GM18861 (cell line): Measurements from ENCODE around the gene PGAM1.
"Not testable (repeated sequence)": the region's sequence is repeated elsewhere in the genome, so short reads cannot be mapped to it uniquely, and the experiment has no call there.

ENCODE experiments used
- ATAC-seq: cut with Tn5 transposase; IDR thresholded peaks from one replicate; pipeline ENCODE4 v1.9.1; 2021; ENCODE audit not compliant: unreplicated experiment

PGAM1 gene

DNA sequence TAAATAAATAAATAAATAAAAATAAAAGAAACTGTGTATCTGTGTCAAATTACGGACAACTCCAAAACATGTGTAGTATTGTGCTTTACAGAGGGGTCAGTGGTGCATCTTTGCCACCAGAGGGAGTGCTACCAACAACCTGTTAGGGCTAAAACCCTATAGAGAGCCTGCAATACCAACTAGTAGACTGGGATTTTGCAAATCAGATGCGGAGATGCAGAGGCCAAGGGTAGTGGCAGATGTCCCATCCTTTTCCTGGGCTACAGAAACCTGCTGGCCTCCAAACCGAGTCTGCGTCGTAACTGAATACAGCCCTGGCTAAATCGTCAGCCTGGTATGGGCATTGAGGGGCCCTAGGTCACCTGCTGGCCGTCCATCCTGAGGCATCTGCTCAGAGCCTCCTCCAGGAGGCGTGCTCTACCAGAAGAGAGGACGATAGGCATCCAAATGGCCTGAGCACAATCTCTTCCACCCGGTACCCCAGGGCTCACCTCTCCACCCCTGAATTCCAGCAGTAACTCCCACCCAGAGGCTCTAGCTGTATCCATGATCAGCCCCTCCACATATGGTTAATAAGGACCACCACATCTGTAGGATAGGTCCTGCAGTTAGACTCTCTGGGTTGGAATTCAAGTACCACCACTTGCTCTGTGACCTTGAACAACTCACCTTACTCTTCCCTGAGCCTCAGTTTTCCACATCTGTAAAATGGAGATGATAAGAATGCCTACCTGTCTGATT lies 18.6 kb upstream of the PGAM1 start:
- peak; percentile 77 for ATAC-seq

DNA sequence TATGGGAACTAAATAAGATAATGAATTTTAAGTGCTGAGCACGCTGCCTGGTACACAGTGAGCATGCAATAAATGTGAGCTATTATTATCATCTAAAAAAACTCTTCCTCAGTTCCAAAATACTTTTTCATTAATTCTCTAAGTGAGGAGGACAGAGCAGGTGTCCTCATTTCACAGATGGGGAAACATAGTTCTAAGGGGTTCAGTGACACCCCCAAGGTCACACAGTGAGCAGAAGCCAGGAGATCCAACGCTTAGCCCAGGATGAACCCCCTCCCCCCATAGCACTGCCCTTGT lies 18.1 kb upstream of the PGAM1 start:
- ATAC-seq, result no peak

DNA sequence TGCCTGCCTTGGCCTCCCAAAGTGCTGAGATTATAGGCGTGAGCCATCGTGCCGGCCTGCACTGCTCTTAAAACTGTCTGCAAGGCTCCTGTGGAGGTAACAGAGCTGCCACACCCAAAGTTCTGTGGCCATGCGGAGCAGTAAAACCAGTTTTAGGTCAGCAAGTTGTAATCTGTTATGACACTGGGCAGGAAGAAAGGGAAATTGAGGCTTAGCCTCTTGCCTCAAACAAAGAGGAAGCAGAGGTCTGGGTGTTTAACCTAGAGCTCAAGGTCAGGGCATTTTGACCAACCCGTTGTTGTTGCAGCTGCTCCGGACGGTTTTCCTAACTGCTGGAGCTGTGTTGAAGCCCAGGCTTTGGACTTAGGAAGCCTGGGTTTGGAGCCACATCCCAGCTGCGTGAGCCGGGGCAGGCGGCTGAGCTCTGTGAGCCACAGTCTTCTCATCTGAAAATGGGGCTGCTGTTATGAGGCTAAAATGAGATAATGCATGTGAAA lies 17.4 kb upstream of the PGAM1 start:
- ATAC-seq, result no peak

DNA sequence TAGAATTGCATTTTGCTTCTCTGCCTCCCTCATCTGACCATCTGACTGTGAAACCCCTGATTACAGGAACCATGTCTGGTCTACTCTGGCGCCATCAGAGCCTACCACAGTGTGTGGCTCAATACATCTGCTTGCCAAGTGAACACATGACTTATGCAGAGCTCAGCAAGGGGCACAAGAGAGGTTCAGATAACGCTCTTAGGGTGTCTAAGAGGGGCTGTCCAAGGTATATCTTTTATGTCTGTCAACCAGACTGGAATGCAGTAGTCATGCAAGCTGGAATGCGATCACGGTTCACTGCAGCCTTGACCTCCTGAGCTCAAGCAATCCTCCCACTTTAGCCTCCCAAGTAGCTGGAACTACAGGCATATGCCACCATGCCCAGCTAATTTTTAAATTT lies 14.6 kb upstream of the PGAM1 start:
- ATAC-seq, result no peak

GRCh38 chr10:97412891-97413304 lies 13.1 kb upstream of the PGAM1 start:
- ATAC-seq, result no peak

DNA sequence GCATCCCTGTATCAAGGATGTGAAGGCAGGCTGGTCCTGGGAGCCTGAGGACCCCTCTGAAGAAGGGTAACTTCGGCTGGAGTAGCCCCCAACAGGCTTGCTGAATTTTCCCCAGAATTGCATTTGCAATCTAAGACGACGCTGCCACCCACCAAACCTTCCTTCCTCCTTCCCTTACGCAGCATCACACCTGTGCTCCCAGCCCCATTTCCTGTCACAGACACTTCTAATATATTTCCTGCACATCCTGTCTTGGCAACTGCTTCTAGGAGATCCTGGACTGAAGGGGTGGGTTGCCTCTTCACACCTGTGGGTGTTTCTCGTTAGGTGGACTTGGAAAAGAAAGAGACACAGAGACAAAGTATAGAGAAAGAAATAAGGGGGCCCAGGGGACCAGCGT lies 9.4 kb upstream of the PGAM1 start:
- no peak for ATAC-seq

DNA sequence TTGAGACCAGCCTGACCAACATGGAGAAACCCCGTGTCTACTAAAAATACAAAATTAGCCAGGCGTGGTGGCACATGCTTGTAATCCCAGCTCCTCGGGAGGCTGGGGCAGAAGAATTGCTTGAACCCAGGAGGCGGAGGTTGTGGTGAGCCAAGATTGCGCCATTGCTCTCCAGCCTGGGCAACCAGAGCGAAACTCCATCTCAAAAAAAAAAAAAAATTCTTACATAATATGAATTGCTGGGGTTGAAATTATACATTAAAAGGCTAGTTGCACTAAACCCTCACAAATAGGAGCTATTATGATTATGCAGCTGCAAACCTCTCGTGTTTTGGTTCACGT lies 2.3 kb upstream of the PGAM1 start:
- ATAC-seq, result not testable (repeated sequence)

- ATAC-seq, result no peak
Observed at GRCh38 chr10:97426776-97427570, 982 bp downstream of the PGAM1 start.

GRCh38 chr10:97427571-97428179 lies 1.7 kb downstream of the PGAM1 start:
- ATAC-seq, result no peak

DNA sequence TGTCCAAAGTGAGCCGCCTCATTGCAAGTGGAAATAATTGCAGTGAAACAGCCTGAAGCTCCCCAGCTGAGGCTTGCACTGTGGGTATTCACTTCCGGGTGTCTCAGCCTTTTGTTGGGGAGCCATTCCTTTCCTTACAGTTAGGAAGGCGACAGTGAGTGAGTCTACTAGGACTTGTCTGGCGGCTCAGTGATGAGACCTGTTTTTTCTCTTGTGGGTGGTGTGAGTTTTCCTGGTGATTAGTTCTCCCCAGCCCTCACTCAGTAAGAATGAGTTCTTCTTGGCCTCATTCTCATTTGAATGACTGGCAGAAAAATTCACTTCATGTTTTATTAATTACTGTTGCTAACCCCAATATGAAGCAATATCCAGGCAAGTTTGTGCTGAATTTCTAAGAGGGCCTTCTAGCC lies 2.6 kb downstream of the PGAM1 start:
- ATAC-seq, result no peak

GRCh38 chr10:97434055-97434454 lies 8.1 kb downstream of the PGAM1 start:
- no peak for ATAC-seq

DNA sequence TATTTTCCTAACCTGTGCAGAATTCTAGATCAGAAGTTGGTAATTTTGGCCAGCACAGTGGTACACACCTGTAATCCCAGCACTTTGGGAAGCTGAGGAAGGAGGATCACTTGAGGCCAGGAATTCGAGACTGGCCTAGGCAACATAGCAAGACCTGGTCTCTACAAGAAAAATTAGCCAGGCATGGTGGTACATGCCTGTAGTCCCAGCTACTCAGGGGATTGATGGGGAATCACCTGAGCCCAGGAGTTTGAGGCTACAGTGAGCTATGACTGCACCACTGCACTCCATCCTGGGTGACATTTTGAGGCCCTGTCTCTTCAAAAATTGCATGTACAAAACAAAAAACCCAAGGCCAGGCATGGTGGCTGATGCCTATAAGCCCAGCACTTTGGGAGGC lies 8.6 kb downstream of the PGAM1 start:
- no peak for ATAC-seq

GRCh38 chr10:97435211-97435610 lies 9.2 kb downstream of the PGAM1 start:
- no peak for ATAC-seq

- ATAC-seq, result no peak
Observed at GRCh38 chr10:97442277-97442676, 16.3 kb downstream of the PGAM1 start.

DNA sequence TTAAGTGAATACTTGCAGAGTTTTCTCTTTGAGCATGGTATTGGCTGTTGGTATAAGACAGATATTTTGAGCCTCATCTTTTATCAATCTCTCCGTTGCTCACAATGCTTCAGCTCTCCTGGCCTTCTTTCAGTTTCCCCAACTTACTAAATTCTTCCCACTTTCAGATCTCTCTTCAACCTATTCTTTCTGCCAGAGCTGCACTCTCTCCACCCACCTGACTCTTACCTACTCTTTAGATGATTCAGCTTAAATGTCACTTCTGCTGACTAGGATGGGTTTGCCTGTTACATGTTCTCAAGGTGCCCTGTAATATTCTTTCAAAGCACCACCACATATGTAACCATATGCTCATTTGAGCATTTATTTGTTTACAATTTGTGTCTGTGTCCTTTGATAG lies 18.2 kb downstream of the PGAM1 start:
- no peak for ATAC-seq

DNA sequence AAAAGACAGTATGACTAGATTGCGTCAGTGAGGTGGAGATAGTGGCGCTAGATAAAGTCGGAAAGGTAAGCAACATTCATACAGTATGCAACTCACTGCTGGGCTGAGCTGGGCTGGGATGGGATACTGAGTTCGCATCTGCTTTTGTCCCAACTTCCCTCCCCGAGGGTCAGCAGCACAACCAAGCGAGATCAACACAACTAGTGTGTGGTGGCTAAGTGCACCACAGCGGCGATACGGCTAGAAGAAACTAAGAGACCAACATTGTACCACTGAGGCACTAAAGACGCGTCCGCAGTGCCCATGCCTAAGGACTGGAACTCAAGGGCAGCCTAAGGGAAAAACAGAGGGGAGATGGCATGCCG lies 19.3 kb downstream of the PGAM1 start:
- no peak for ATAC-seq

DNA sequence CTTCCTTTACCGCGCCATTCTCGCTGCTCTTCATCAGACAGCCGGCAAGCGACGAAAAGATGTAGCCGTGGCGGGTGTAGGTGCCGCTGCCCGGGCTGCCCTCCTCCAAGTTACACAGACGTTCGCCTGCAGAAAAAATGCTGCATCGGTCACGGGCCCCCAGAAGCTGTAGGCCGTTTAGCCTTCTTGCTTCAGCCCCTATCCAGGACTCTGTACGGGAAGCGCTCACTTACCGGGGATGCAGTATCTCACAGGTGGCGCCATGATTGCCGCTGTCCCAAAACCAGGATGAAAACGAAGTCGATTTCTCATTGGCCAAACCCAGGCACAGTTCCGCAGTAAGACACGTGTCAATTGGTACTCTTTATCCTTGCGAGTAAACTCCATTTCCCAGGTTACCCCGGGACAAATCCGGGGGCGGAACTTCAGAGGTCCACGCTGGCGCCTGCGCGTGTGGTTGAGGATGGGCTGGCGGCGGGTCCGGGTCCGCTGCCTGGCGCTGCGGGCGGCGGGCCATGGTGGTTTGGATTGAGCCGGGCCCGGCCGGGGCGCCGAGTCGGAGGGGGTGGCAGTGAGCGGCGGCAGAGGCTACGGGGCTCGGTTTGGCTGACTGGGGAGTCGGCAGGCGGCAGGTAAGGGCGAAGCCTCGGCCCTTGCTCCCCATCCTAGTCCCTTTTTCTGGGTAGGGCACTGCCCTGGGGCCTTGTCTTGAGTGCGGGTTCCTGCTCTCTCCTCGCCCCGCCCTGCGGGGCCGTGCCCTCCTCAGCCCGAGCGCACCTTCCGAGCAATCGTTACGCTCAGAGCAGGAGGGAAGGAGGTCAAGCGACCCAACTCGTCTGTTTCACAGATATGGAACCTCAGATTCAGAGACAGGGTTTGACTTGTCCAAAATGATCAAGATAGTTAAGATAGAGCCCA lies 20.0 kb downstream of the PGAM1 start, which contains the start of the genes EXOSC1 and ZDHHC16:
TSS of gene EXOSC1 (minus strand) at position 285 of the 918 bp plus-strand sequence. CDS start at position 264, 21 bp downstream.
TSS of gene ZDHHC16 (plus strand) at position 454 of the 918 bp plus-strand sequence. CDS start 5,501 bp downstream, outside the sequence.
- peak; percentile 96 for ATAC-seq

DNA sequence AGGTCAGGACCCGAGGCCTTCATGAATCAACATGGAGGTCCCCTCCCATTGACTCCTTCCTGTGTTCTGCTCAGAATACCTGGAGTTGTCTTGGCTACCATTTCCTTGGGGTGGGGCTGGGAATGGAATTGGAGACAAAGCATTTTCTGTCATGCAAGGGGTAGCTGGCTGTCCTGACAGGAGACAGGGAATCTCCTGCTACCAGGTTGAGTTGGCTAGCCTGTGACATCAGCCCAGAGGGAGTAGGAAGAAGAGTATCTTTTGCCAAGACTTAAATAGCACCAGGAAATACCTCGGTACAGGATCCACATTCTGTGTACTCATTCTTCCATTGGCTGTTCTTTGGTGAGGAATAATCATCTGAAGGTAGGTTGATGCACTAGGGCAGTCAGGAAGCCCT lies 24.8 kb downstream of the PGAM1 start:
- ATAC-seq, result no peak

GRCh38 chr10:97451605-97452004 lies 25.6 kb downstream of the PGAM1 start:
- ATAC-seq, result no peak

DNA sequence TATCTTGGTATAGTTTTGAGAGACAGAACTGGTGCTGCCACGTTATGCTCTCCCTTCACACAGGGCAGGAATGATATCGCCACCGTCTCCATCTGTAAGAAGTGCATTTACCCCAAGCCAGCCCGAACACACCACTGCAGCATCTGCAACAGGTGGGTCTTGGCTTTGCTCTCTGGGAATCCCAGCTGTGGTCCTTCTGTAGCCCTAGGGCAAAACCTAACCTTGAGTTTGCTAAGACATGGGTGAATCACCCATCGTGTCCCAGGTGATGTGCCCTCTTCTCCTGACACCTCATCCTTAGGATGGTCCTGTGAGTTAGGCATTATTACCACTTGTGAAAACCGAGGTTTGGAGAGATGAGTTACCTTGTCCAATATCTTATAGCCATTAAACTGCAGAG lies 26.4 kb downstream of the PGAM1 start:
- no peak for ATAC-seq
